ENCODE results near the gene SKAP1. TPM values are rescaled to one million over a fixed set of nuclear protein-coding genes. Genes with fewer than 3 reads are reported as not detected.

SKAP1 gene
- total and polyA plus RNA-seq, 4 donors, result 1.4 to 4.9 (median 2.5) TPM

DNA sequence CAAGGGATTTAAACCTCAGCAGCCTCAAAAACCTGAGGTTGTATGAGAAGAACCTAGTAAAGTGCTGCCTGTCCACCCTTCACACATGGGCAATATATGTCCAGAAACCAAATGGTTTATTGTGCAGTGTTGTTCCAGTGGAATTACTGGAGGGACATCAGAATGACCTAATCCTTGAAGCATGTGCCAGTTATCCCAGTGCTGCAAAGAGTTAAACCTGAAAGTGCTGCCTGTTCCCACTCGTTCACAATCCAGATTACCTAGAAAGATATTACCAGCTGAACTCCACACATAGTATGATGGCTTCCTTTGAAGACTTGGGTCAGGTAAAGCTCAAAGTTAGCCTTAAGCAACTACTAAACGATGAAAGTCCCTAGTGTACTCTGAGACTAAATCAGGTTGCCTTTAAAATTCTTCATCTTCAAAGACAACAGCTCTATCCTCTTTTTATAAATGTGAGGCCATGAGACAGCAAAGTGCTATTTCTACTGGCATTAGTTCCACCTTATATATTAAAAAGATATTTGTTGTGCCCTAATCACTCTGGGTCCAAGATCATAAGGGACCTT is 189.4 kb downstream of the SKAP1 start:
- H3K36me3 ChIP-seq (ENCODE audit: control insufficient read depth in 4 of 4, insufficient read depth in 4 of 4, low read length in 4 of 4), result no peaks in the 10 kb centered on the region
- TF ChIP-seq, protein P1, sequence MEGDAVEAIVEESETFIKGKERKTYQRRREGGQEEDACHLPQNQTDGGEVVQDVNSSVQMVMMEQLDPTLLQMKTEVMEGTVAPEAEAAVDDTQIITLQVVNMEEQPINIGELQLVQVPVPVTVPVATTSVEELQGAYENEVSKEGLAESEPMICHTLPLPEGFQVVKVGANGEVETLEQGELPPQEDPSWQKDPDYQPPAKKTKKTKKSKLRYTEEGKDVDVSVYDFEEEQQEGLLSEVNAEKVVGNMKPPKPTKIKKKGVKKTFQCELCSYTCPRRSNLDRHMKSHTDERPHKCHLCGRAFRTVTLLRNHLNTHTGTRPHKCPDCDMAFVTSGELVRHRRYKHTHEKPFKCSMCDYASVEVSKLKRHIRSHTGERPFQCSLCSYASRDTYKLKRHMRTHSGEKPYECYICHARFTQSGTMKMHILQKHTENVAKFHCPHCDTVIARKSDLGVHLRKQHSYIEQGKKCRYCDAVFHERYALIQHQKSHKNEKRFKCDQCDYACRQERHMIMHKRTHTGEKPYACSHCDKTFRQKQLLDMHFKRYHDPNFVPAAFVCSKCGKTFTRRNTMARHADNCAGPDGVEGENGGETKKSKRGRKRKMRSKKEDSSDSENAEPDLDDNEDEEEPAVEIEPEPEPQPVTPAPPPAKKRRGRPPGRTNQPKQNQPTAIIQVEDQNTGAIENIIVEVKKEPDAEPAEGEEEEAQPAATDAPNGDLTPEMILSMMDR (IDR thresholded peaks at IDR 0.05; ENCODE audit: control extremely low read depth, extremely low read depth), result no peak
- 59 to 60% methylated on average over 2 of the region's 2 CpGs for WGBS, 2 donors
- peak overlapping the region in 1 of 2 donors; percentile 42 for H3K27ac ChIP-seq (ENCODE audit: low read depth in 1 of 2, low read length in 1 of 2)
- H3K4me3 ChIP-seq, result no peak overlapping the region
- peaks cover 0 to 3% (median 0%) of the 10 kb centered on the region in 3 donors for H3K27me3 ChIP-seq (ENCODE audit: control insufficient read depth in 3 of 3, insufficient read depth in 3 of 3, low read length in 2 of 3)
- no peak for DNase-seq
- ATAC-seq (ENCODE audit: insufficient read depth, low FRiP score), result no peak
- H3K9ac ChIP-seq (ENCODE audit: insufficient read depth in 1 of 2, low read length in 2 of 2), result no peak overlapping the region
- H3K4me1 ChIP-seq (ENCODE audit: control insufficient read depth in 5 of 5, insufficient read depth in 5 of 5, low read length in 5 of 5), result peaks cover 2 to 37% (median 17%) of the 10 kb centered on the region in 5 donors
- H3K9me3 ChIP-seq (ENCODE audit: control insufficient read depth in 4 of 4, insufficient read depth in 3 of 4, low read length in 3 of 4), result no peaks in the 10 kb centered on the region

DNA sequence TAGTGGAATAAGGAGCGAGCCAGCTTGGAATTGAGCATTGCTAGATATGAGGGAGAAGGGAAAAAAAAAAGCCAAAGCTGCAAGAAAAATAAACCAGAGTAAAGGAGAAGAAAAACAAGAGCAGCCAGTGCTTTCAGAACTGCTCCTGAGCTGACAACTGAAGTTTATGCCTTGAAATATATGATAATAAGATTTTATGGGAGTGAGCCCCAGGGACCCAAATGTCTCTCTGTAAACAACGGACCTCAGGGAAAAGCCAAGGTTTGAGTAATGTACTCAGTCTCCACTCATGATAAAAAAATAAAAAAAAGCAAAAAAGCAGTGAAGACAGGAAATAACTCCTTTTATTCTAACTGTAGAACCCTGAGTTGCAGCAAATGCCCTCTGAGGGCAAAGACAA is 189.9 kb downstream of the SKAP1 start:
- Histone ChIP-seq H3K36me3 (ENCODE audit: control insufficient read depth in 4 of 4, insufficient read depth in 4 of 4, low read length in 4 of 4) (no peaks in the 10 kb centered on the region), H3K4me3 (no peak overlapping the region), H3K27ac (ENCODE audit: low read depth in 1 of 2, low read length in 1 of 2) (peak overlapping the region in 1 of 2 donors; percentile 42), H3K27me3 (ENCODE audit: control insufficient read depth in 3 of 3, insufficient read depth in 3 of 3, low read length in 2 of 3) (peaks cover 0 to 5% (median 0%) of the 10 kb centered on the region in 3 donors), H3K9ac (ENCODE audit: insufficient read depth in 1 of 2, low read length in 2 of 2) (no peak overlapping the region), H3K4me1 (ENCODE audit: control insufficient read depth in 5 of 5, insufficient read depth in 5 of 5, low read length in 5 of 5) (peaks cover 2 to 37% (median 17%) of the 10 kb centered on the region in 5 donors), H3K9me3 (ENCODE audit: control insufficient read depth in 4 of 4, insufficient read depth in 3 of 4, low read length in 3 of 4) (no peaks in the 10 kb centered on the region)
- 77 to 87% methylated on average over 2 of the region's 2 CpGs for whole genome bisulfite sequencing, 2 donors
- no peak for ATAC-seq (ENCODE audit: insufficient read depth, low FRiP score)
- TF ChIP-seq, protein P1 (IDR thresholded peaks at IDR 0.05; ENCODE audit: control extremely low read depth, extremely low read depth), result no peak
- DNase-seq, result no peak

DNA sequence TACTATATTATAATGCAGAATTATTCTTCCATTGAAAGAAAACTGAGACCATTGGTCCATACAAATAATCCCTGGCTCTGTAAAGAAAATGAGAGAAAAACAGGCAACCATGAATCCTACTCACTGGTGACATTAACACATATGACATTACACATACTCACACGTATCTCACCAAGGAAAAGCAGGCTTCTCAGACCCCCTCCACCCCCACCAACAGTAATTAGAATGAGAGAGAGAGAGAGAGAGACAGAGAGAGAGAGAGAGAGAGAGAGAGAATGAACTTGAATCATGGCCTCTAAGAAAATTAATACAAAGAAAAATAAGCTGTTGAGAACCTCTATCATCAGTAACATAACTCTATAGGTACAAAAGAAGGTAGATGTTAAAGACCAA is 190.4 kb downstream of the SKAP1 start:
- TF ChIP-seq, protein P1 (IDR thresholded peaks at IDR 0.05; ENCODE audit: control extremely low read depth, extremely low read depth), result no peak
- Histone ChIP-seq H3K36me3 (ENCODE audit: control insufficient read depth in 4 of 4, insufficient read depth in 4 of 4, low read length in 4 of 4) (no peaks in the 10 kb centered on the region), H3K9me3 (ENCODE audit: control insufficient read depth in 4 of 4, insufficient read depth in 3 of 4, low read length in 3 of 4) (no peaks in the 10 kb centered on the region), H3K4me3 (no peak overlapping the region), H3K27me3 (ENCODE audit: control insufficient read depth in 3 of 3, insufficient read depth in 3 of 3, low read length in 2 of 3) (peaks cover 0 to 5% (median 0%) of the 10 kb centered on the region in 3 donors), H3K9ac (ENCODE audit: insufficient read depth in 1 of 2, low read length in 2 of 2) (no peak overlapping the region), H3K27ac (ENCODE audit: low read depth in 1 of 2, low read length in 1 of 2) (no peak overlapping the region), H3K4me1 (ENCODE audit: control insufficient read depth in 5 of 5, insufficient read depth in 5 of 5, low read length in 5 of 5) (peaks cover 2 to 31% (median 14%) of the 10 kb centered on the region in 5 donors)
- DNase-seq (no peak), ATAC-seq (ENCODE audit: insufficient read depth, low FRiP score) (no peak)
- WGBS, 2 donors, result 77 to 93% methylated on average over 1 of the region's 1 CpG
